ENCODE data around the gene COX6B1.
"Not testable (repeated sequence)": the region's sequence is repeated elsewhere in the genome, so short reads cannot be mapped to it uniquely, and the experiment has no call there.

COX6B1 gene

GRCh38 chr19:35636651-35637050, 11.5 kb upstream of the COX6B1 start:
- no peak for DNase-seq

- no peak for DNase-seq
Measured at GRCh38 chr19:35637165-35637564, 11.0 kb upstream of the COX6B1 start.

- no peak for DNase-seq
Measured at GRCh38 chr19:35639321-35639639, 8.8 kb upstream of the COX6B1 start.

- DNase-seq = no peak
Measured at GRCh38 chr19:35639863-35640262, 8.3 kb upstream of the COX6B1 start.

- DNase-seq = no peak
Measured at GRCh38 chr19:35641515-35642151, 6.5 kb upstream of the COX6B1 start, which contains the start of gene ETV2. Gene ETV2, plus strand, starts transcription at chr19:35641745. Its CDS starts 716 bp downstream, at chr19:35642461.

- no peak for DNase-seq
Measured at GRCh38 chr19:35642312-35642711, 5.8 kb upstream of the COX6B1 start.

GRCh38 chr19:35642798-35643254, 5.3 kb upstream of the COX6B1 start:
- no peak for DNase-seq

- peak; percentile 46 for DNase-seq
Measured at GRCh38 chr19:35643255-35644205, 4.6 kb upstream of the COX6B1 start.

GRCh38 chr19:35644206-35644986, 3.7 kb upstream of the COX6B1 start:
- peak; percentile 93 for DNase-seq

GRCh38 chr19:35644987-35645679, 3.0 kb upstream of the COX6B1 start:
- DNase-seq = peak; percentile 41

- DNase-seq = no peak
Measured at GRCh38 chr19:35645680-35646511, 2.2 kb upstream of the COX6B1 start.

- DNase-seq = no peak
Measured at GRCh38 chr19:35650581-35650980, 2.5 kb downstream of the COX6B1 start.

GRCh38 chr19:35654828-35655227, 6.7 kb downstream of the COX6B1 start:
- not testable (repeated sequence) for DNase-seq

- no peak for DNase-seq
Measured at GRCh38 chr19:35655600-35655999, 7.5 kb downstream of the COX6B1 start.

GRCh38 chr19:35656700-35657099, 8.6 kb downstream of the COX6B1 start:
- DNase-seq = no peak

GRCh38 chr19:35657904-35658700, 10.0 kb downstream of the COX6B1 start:
- no peak for DNase-seq

- no peak for DNase-seq
Measured at GRCh38 chr19:35661995-35662340, 13.8 kb downstream of the COX6B1 start.

- DNase-seq = no peak
Measured at GRCh38 chr19:35663981-35664380, 15.9 kb downstream of the COX6B1 start.

GRCh38 chr19:35665157-35665556, 17.0 kb downstream of the COX6B1 start:
- DNase-seq = no peak

- DNase-seq = no peak
Measured at GRCh38 chr19:35665604-35666003, 17.5 kb downstream of the COX6B1 start.
